HS-5 (cell line): ENCODE results near the gene SLC5A9.
"Not testable (repeated sequence)": the region's sequence is repeated elsewhere in the genome, so short reads cannot be mapped to it uniquely, and the experiment has no call there.

Source experiments
- DNase-seq: peaks from one replicate; pipeline ENCODE4 v3.0.0-alpha.2; 2012; ENCODE audit warnings: low read depth

The SLC5A9 gene

GRCh38 chr1:48214366-48214765 is 8.2 kb upstream of the SLC5A9 start:
- DNase-seq: not testable (repeated sequence)

GRCh38 chr1:48214820-48215219 is 7.7 kb upstream of the SLC5A9 start:
- no peak for DNase-seq

GRCh38 chr1:48215222-48215621 is 7.3 kb upstream of the SLC5A9 start:
- DNase-seq: no peak

- DNase-seq: no peak
Observed at GRCh38 chr1:48215889-48216288, 6.6 kb upstream of the SLC5A9 start.

DNA sequence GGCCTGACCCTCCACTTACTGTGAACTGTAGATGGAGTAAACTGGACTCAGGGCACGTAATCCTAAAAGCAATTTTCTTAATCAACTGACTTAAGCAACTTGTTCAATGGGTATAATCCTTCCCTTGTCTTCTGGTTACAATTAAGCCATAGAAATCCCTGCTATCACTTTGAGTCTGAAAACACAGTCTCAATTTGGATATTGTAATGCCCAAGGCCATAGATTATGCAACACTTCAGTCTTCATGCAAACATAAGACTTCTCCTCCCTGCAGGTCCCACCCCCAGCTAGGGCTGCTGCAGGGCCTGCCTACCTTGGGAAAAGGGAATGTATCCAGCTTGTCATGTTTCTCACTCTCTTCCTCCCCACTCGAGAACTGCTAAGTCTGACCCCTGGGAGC is 6.2 kb upstream of the SLC5A9 start:
- DNase-seq: no peak

GRCh38 chr1:48216941-48217340 is 5.6 kb upstream of the SLC5A9 start:
- DNase-seq: no peak

DNA sequence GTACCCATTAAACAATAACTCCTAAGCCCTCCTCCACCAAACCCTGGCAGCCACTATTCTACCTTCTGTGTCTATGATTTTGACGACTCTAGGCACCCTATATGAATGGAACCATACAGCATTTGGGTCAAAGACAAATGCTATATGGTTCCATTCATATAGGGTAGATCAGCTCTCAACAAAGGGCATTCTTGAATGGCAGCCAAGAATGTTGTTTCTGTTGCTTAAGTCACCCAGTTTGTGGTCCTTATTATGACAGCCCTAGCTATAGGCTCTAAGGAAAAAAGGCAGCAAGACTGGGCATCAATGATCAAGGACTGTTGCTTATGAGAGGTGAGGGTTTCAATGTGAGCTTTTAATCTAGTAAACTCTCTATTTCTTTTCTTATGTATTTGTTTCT is 4.7 kb upstream of the SLC5A9 start:
- DNase-seq: no peak

DNA sequence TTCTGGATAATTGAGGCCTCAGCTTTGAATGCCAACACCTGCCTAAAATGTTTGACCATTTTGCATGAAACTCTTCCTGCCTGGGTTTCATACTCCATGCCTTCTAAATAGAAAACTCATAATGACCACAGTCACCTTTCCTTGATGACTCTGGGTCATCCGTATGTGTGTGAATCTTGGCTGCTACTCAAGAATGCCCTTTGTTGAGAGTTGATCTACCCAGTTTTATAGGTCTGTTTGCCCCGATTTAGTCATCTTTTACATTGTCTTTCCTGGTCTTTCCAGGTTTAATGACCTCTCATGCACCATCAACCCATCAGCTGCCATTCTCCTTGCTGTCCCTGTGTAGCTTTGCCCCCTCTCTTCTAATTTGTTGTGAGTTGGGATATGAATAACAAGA is 2.7 kb upstream of the SLC5A9 start:
- DNase-seq: no peak

GRCh38 chr1:48221122-48221521 is 1.4 kb upstream of the SLC5A9 start:
- no peak for DNase-seq

DNA sequence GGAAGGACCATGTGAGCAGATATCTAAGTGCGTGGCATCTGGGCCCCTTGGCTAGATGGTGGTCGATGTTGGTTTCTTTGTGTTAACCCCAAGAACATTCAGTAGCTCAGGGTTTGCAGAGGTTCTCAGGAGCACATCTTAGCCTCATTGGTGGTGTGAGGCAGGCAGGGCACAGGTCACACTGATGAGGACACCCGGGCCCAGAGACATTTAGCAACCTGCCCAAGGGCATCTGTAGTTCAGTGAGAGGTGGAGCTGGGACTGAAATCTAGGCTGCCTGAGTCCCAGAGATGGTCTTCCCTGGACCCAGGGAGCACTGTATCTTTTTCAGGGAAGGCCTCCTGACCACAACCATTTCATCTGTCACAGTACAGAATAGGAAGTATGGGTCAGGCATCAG is 859 bp upstream of the SLC5A9 start:
- no peak for DNase-seq

- no peak for DNase-seq
Observed at GRCh38 chr1:48223366-48224240, 1.1 kb downstream of the SLC5A9 start.

GRCh38 chr1:48224791-48225190 is 2.3 kb downstream of the SLC5A9 start:
- DNase-seq: no peak

GRCh38 chr1:48225579-48225978 is 3.1 kb downstream of the SLC5A9 start:
- no peak for DNase-seq

DNA sequence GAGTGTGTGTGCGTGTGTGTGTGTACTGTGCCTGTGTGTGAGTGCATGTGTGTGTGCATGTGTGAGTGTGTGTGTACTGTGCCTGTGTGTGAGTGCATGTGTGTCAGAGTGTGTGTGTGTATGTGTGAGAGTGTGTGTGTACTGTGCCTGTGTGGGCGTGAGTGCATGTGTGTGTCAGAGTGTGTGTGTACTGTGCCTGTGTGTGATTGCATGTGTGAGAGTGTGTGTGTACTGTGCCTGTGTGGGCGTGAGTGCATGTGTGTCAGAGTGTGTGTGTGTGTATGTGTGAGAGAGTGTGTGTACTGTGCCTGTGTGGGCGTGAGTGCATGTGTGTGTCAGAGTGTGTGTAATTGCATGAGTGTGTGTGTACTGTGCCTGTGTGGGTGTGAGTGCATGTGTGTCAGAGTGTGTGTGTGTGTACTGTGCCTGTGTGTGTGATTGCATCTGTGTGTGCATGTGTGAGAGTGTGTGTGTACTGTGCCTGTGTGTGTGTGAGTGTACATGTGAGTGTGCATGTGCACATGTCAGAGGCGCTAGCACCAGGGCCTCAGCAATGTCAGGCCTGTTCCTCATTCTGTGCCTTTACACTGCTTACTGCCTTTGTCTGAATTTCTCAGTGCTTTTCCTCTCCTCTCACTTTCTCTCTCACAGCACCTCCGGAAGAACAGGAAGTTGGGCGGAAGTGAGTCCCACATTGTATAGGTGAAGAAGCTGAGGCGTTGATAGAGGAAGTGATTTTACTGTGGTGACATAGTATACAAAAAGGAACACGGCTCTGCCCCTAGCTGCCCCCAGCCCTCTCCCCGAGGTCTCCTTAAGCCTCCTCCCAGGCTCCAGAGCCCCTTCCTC is 4.9 kb downstream of the SLC5A9 start:
- no peak for DNase-seq

DNA sequence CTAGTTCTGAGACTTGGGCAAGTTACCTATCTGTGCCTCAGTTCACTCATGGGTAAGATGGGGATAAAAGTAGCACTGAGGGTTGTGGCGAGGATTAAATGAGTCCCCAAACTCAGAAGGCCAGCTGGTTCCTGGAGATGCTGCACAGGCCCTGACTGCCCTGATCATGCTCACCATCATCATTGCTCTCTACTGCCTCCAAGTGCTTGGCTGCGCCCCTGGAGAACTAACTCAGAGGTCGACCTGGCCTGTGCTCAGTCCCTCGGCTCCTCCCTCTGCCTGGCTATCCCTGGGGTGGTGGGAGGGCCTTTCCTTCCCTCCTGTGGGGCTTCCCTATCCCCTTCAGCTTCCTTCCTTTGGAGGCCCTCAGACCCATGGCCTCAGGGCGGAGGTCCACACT is 5.6 kb downstream of the SLC5A9 start:
- DNase-seq: no peak

GRCh38 chr1:48229317-48229716 is 6.8 kb downstream of the SLC5A9 start:
- no peak for DNase-seq

- no peak for DNase-seq
Observed at GRCh38 chr1:48230236-48230635, 7.7 kb downstream of the SLC5A9 start.

DNA sequence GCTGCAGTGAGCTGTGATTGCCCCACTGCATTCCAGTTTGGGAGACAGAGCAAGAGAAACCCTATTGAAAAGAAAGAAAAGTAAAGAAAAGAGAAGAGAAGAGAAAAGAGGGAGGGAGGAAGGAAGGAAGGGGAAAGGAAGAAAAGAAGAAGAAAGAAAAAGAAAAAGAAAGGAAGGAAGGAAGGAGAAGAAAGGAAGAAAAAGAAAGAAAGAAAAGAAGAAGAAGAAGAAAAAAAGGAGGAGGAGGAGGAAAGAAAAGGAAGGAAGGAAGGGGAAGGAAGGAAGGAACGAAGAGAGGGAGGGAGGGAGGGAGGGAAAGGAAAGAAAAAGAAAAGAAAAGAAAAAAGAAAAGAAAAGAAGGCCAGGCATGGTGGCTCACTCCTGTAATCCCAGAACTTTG is 10.2 kb downstream of the SLC5A9 start:
- DNase-seq: no peak

- DNase-seq: no peak
Observed at GRCh38 chr1:48233666-48234485, 11.4 kb downstream of the SLC5A9 start.

- DNase-seq: no peak
Observed at GRCh38 chr1:48235652-48236051, 13.1 kb downstream of the SLC5A9 start.

- no peak for DNase-seq
Observed at GRCh38 chr1:48236716-48237470, 14.4 kb downstream of the SLC5A9 start.
